RWPE1 (cell line): Measurements from ENCODE around the gene TRRAP.

Experiments
- CTCF ChIA-PET: fragments of 350-600 bp; sonication (Branson Sonifier 250); formaldehyde crosslinking; extraction: SDS; loops from one replicate; lab custom pipeline; 2021; lab: Yijun Ruan, JAX
- POLR2A ChIA-PET: fragments of 400-600 bp; formaldehyde crosslinking; extraction: SDS; loops from one replicate; lab custom pipeline; 2020; ENCODE audit warnings: antibody characterized with exemption; ENCODE audit not compliant: low non-redundant PET; lab: Yijun Ruan, JAX
- DNase-seq: peaks from one replicate; pipeline ENCODE4 v3.0.0; 2012; ENCODE audit warnings: low spot score
- H3K27ac ChIP-seq: fragments of 450-650 bp; 2 replicates; pipeline ENCODE4 v1.5.1; 2017
- CTCF ChIP-seq: fragments of 450-650 bp; conservative IDR thresholded peaks from 2 replicates; pipeline ENCODE4 v1.5.1; 2017; ENCODE audit warnings: low read depth, mild to moderate bottlenecking

Gene TRRAP

GRCh38 chr7:99035723-99036545 lies 157.6 kb downstream of the TRRAP start:
- CTCF ChIA-PET = interaction anchor here (0.6 to 1.2 kb wide), 4 partner anchors 22 to 275 kb away, joined by 3 to 7 read pairs (median 3); no protein-coding TSS in a partner anchor
- H3K27ac ChIP-seq = peak overlapping the region; percentile 8; the same call in 1 of the 2 replicates
- no peak for DNase-seq
- TF ChIP-seq CTCF = no peak
- POLR2A ChIA-PET = no interaction called here

- no peak for DNase-seq
- ChIA-PET POLR2A (no interaction called here), CTCF (interaction anchor here (0.6 to 1.2 kb wide), 7 partner anchors 22 to 310 kb away, joined by 3 to 7 read pairs (median 3); no protein-coding TSS in a partner anchor)
- no peak for TF ChIP-seq CTCF
- H3K27ac ChIP-seq = peak overlapping the region; percentile 6; the same call in 1 of the 2 replicates
Observed at GRCh38 chr7:99036546-99037111, 158.3 kb downstream of the TRRAP start.

- ChIA-PET CTCF (interaction anchor here (0.6 to 0.9 kb wide), 6 partner anchors 13 to 309 kb away, joined by 3 to 7 read pairs (median 4); no protein-coding TSS in a partner anchor), POLR2A (no interaction called here)
- H3K27ac ChIP-seq = peak overlapping the region; percentile 6; the same call in 1 of the 2 replicates
- TF ChIP-seq CTCF = no peak
- DNase-seq = no peak
Observed at GRCh38 chr7:99037327-99037940, 159.1 kb downstream of the TRRAP start.

GRCh38 chr7:99038086-99038855 lies 159.9 kb downstream of the TRRAP start:
- peak overlapping the region; percentile 6; the same call in 1 of the 2 replicates for H3K27ac ChIP-seq
- TF ChIP-seq CTCF = no peak
- ChIA-PET POLR2A (no interaction called here), CTCF (interaction anchor here (0.6 to 1.0 kb wide), 4 partner anchors 12 to 275 kb away, joined by 3 to 4 read pairs (median 4); no protein-coding TSS in a partner anchor)
- DNase-seq = no peak

- no peak for TF ChIP-seq CTCF
- no peak for DNase-seq
- ChIA-PET CTCF (interaction anchor here (0.6 to 1.0 kb wide), 2 partner anchors 40 to 274 kb away, joined by 4 read pairs; no protein-coding TSS in a partner anchor), POLR2A (no interaction called here)
- peak overlapping the region; percentile 9; the same call in 1 of the 2 replicates for H3K27ac ChIP-seq
Observed at GRCh38 chr7:99039384-99039891, 161.1 kb downstream of the TRRAP start.
